Body of pancreas (tissue), 4 donors: ENCODE measurements around the gene AFM. TPM values are rescaled to one million over a fixed set of nuclear protein-coding genes. Genes with fewer than 3 reads are reported as not detected.

Experiments
- ATAC-seq: fragments of 150-250 bp; one replicate; pipeline ENCODE4 v1.9.1; 2016
- DNase-seq, 4 donors: peaks; one replicate each; pipeline ENCODE4 v3.0.0-alpha.2; 2019
- H3K27ac ChIP-seq, 4 donors: fragments of 200-600 bp; sonication (generic); 1 replicate in 3 of 4; 2 replicates in 1 of 4; pipeline versions ENCODE4 v1.5.1 to v1.6.1; 2016 to 2019; ENCODE audit warnings: mild to moderate bottlenecking in 1 of 4, mixed read lengths in 1 of 4, moderate library complexity in 1 of 4
- H3K27me3 ChIP-seq, 2 donors: fragments of 200-600 bp; sonication (generic); one replicate each; pipeline ENCODE4 v1.6.0; 2016; ENCODE audit warnings: mild to moderate bottlenecking in 1 of 2
- H3K36me3 ChIP-seq, 2 donors: fragments of 200-600 bp; sonication (generic); replicated peaks in 1 of 2; 2 replicates each; pipeline ENCODE4 v1.5.1; 2016; ENCODE audit warnings: low read depth in 2 of 2; ENCODE audit not compliant: insufficient read depth in 1 of 2
- H3K4me1 ChIP-seq: fragments of 200-600 bp; sonication (generic); one replicate; pipeline ENCODE4 v1.6.0; 2016
- H3K4me3 ChIP-seq, 2 donors: fragments of 200-600 bp; sonication (generic); 1 replicate in 1 of 2; 2 replicates in 1 of 2; pipeline ENCODE4 v1.5.1; 2016 to 2019
- H3K9me3 ChIP-seq, 3 donors: fragments of 200-600 bp; sonication (generic); 1 replicate in 2 of 3; 2 replicates in 1 of 3; pipeline ENCODE4 v1.5.1; 2016
- POLR2A ChIP-seq, 3 donors: fragments of 450-650 bp; IDR thresholded peaks; one replicate each; pipeline ENCODE4 v1.6.1; 2016; ENCODE audit warnings: antibody characterized with exemption in 3 of 3, mild to moderate bottlenecking in 2 of 3
- WGBS, 2 donors: methylation state at CpG; one replicate each; pipeline ENCODE4 v1.1.5; 2017; 5-methylcytosine and 5-hydroxymethylcytosine counted together
- intact Hi-C: fragments of 100-400 bp; cut with DNase I; formaldehyde crosslinking; loops from one replicate; pipeline ENCODE4 v1.15.1; 2023
- total RNA-seq, 2 donors: library from RNA; depleted of rRNA; stranded (reverse); fragments of >200 nt; gene quantifications; one replicate each; pipeline ENCODE4 v1.1.0, GENCODE V29; 2016
- TF ChIP-seq, protein P1 (sequence below), 7 experiments: fragments of 450-650 bp in 4 of 7; fragments of 200-600 bp in 3 of 7; sonication (generic) in 3 of 7; IDR thresholded peaks; one replicate each; pipeline ENCODE4 v1.5.1; 2016 to 2019; ENCODE audit warnings: antibody characterized with exemption in 7 of 7

Gene AFM
- total RNA-seq, 2 donors from 2014 or later: 0.33 TPM; not detected in 1

DNA sequence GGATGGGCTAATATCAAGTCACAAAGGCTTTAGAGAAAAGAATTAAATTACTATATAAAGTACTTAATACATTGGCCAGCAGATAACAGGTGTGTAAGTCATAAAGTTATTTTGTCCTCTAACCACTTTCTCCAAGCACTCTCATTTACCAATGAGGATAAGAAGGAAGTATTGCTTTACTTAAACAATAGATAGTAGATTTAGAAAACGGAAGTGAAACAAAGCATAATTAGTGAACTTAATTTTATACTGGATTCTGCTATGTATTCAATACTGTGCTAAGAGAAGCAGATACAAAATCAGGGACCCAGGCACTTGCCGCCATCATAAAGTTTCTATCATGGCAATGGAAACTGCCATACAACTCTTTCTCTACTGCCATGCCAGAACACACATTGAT lies 24.0 kb downstream of the AFM start:
- Histone ChIP-seq H3K9me3 (no peaks in the 10 kb centered on the region), H3K27me3 (no peaks in the 10 kb centered on the region), H3K27ac (no peak overlapping the region), H3K36me3 (no peaks in the 10 kb centered on the region), H3K4me1 (peaks cover 13% of the 10 kb centered on the region), H3K4me3 (no peak overlapping the region)
- intact Hi-C loops: no loop called here
- WGBS, 2 donors: 85 to 89% methylated on average over 2 of the region's 2 CpGs
- ATAC-seq (no peak), DNase-seq (no peak)
- TF ChIP-seq, protein P1, sequence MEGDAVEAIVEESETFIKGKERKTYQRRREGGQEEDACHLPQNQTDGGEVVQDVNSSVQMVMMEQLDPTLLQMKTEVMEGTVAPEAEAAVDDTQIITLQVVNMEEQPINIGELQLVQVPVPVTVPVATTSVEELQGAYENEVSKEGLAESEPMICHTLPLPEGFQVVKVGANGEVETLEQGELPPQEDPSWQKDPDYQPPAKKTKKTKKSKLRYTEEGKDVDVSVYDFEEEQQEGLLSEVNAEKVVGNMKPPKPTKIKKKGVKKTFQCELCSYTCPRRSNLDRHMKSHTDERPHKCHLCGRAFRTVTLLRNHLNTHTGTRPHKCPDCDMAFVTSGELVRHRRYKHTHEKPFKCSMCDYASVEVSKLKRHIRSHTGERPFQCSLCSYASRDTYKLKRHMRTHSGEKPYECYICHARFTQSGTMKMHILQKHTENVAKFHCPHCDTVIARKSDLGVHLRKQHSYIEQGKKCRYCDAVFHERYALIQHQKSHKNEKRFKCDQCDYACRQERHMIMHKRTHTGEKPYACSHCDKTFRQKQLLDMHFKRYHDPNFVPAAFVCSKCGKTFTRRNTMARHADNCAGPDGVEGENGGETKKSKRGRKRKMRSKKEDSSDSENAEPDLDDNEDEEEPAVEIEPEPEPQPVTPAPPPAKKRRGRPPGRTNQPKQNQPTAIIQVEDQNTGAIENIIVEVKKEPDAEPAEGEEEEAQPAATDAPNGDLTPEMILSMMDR (IDR thresholded peaks at IDR 0.05): no peak
- TF ChIP-seq POLR2A (IDR thresholded peaks at IDR 0.05): no peak

DNA sequence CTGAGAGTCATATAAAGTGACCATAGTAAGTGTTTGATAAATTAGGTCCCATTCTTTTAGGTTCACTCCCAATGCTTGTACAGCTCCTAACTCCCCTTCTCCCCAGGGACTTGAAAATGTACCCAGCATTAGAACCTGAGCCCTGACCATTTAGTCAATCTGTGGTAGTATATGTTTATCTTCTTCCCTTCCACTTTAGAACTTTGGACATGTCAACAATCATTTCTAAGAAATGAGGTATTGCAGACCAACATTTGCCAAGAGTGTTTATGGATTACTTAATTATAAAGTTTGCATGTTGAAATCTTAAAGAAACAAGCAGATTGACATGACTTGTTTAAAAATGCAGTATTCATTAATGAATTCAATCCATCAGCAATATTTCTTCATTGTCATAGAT lies 26.0 kb downstream of the AFM start:
- H3K4me1 ChIP-seq: peaks cover 10% of the 10 kb centered on the region
- TF ChIP-seq, protein P1 (IDR thresholded peaks at IDR 0.05): no peak
- TF ChIP-seq POLR2A (IDR thresholded peaks at IDR 0.05): no peak
- no peaks in the 10 kb centered on the region for H3K9me3 ChIP-seq
- no peaks in the 10 kb centered on the region for H3K27me3 ChIP-seq
- intact Hi-C loops: no loop called here
- no peak overlapping the region for H3K27ac ChIP-seq
- DNase-seq (no peak), ATAC-seq (no peak)
- H3K36me3 ChIP-seq: no peaks in the 10 kb centered on the region
- H3K4me3 ChIP-seq: no peak overlapping the region

DNA sequence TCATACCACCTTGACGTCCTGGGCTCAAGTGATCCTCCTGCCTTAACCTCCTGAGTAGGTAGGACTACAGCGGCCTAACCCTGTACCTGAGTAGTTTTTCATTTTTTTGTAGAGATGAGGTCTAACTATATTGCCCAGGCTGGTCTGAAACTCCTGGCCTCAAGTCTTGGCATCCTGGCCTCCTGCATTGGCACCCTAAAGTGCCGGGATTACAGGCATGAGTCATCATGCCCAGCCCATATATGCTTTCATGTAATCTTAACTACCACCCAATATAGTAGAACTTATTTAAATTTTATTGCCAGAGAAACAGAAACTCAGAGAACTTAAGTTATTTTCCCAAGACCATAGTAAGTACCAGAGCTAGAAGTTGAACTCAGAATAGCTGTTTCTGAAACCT lies 27.1 kb downstream of the AFM start:
- 81 to 91% methylated on average over 3 of the region's 3 CpGs for WGBS, 2 donors
- DNase-seq: no peak
- intact Hi-C loops: no loop called here

DNA sequence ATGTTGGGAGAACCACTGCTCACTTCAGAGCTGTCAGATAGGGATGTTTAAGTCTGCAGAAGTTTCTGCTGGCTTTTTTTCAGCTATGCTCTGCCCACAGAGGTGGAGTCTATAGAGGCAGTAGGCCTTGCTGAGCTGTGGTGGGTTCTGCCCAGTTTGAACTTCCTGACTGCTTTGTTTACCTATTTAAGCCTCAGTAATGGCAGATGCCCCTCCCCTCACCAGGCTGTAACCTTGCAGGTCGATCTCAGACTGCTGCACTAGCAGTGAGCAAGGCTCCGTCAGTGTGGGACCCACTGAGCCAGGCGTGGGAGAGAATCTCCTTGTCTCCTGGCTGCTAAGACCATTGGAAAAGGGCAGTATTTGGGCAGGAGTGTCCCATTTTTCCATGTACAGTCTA lies 36.8 kb downstream of the AFM start:
- Histone ChIP-seq H3K9me3 (no peaks in the 10 kb centered on the region), H3K27ac (no peak overlapping the region), H3K4me3 (no peak overlapping the region), H3K4me1 (no peaks in the 10 kb centered on the region), H3K27me3 (no peaks in the 10 kb centered on the region), H3K36me3 (no peaks in the 10 kb centered on the region)
- intact Hi-C loops: no loop called here
- DNase-seq (no peak), ATAC-seq (no peak)
- TF ChIP-seq, protein P1 (IDR thresholded peaks at IDR 0.05): no peak
- no peak for TF ChIP-seq POLR2A (IDR thresholded peaks at IDR 0.05)
- 85% methylated on average over 3 of the region's 3 CpGs; no CpG with 5 or more reads in 1 of the 2 donors for WGBS, 2 donors

More for the DNA sequence above, 27.1 kb downstream of the AFM start:
- no peak for ATAC-seq
- TF ChIP-seq, protein P1 (IDR thresholded peaks at IDR 0.05): no peak
- no peak for TF ChIP-seq POLR2A (IDR thresholded peaks at IDR 0.05)
- Histone ChIP-seq H3K36me3 (no peaks in the 10 kb centered on the region), H3K9me3 (no peaks in the 10 kb centered on the region), H3K4me3 (no peak overlapping the region), H3K27ac (no peak overlapping the region), H3K27me3 (no peaks in the 10 kb centered on the region), H3K4me1 (peaks cover 10% of the 10 kb centered on the region)

DNA sequence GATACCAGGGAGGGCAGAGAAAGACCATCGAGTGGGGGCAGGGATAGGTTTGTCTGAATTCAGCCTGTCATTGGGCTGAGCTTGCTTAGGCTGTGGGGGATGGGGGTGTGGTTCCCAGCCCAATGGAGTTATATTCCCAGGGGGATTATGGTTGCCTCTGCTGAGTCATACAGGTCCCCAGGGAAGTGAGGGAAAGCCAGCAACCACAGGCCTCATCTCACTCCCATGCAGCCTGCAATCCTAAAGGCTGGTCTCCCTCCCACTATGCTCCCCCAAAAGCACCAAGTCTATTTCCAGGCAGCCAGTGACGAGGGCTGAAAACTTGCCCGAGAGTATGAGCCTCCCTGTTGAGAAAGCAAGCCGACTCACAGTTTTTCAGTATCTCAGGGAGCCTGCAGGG lies 39.3 kb downstream of the AFM start:
- intact Hi-C loops: no loop called here

More for the DNA sequence above, 39.3 kb downstream of the AFM start:
- Histone ChIP-seq H3K4me1 (no peaks in the 10 kb centered on the region), H3K9me3 (no peaks in the 10 kb centered on the region), H3K36me3 (no peaks in the 10 kb centered on the region), H3K27ac (no peak overlapping the region), H3K4me3 (no peak overlapping the region), H3K27me3 (no peaks in the 10 kb centered on the region)
- no peak for TF ChIP-seq POLR2A (IDR thresholded peaks at IDR 0.05)
- TF ChIP-seq, protein P1 (IDR thresholded peaks at IDR 0.05): no peak
- WGBS, 2 donors: 76 to 87% methylated on average over 4 of the region's 4 CpGs
- ATAC-seq (no peak), DNase-seq (no peak)
